Smooth muscle cell (in vitro differentiated cells): ENCODE measurements around the gene PYGO2. TPM values are rescaled to one million over a fixed set of nuclear protein-coding genes. Genes with fewer than 3 reads are reported as not detected.

ENCODE experiments used
- DNase-seq: peaks from one replicate; lab custom pipeline; 2025; ENCODE audit not compliant: unreplicated experiment; lab: John Stamatoyannopoulos, UW
- H2AFZ ChIP-seq: fragments of 200-600 bp; sonication (generic); 2 replicates; pipeline ENCODE4 v1.6.0; 2016; ENCODE audit warnings: antibody characterized with exemption, low read depth, mild to moderate bottlenecking
- H3F3A ChIP-seq: fragments of 200-600 bp; sonication (generic); 2 replicates; pipeline ENCODE4 v1.6.0; 2017; ENCODE audit warnings: antibody characterized with exemption, low read depth
- H3K27ac ChIP-seq: fragments of 200-600 bp; sonication (generic); 2 replicates; pipeline ENCODE4 v1.5.1; 2016; ENCODE audit warnings: low read depth, mild to moderate bottlenecking
- H3K27me3 ChIP-seq: fragments of 200-600 bp; sonication (generic); 2 replicates; pipeline ENCODE4 v1.6.1; 2016; ENCODE audit warnings: low read depth, mild to moderate bottlenecking
- H3K36me3 ChIP-seq: fragments of 200-600 bp; sonication (generic); 2 replicates; pipeline ENCODE4 v1.5.1; 2016; ENCODE audit warnings: low read depth
- H3K4me1 ChIP-seq: fragments of 200-600 bp; sonication (generic); 2 replicates; pipeline ENCODE4 v1.5.1; 2016; ENCODE audit warnings: low read depth
- H3K4me2 ChIP-seq: fragments of 200-600 bp; sonication (generic); 2 replicates; pipeline ENCODE4 v1.6.0; 2016; ENCODE audit warnings: mild to moderate bottlenecking
- H3K4me3 ChIP-seq: fragments of 200-600 bp; sonication (generic); 2 replicates; pipeline ENCODE4 v1.5.1; 2016; ENCODE audit warnings: mild to moderate bottlenecking
- H3K79me2 ChIP-seq: fragments of 200-600 bp; sonication (generic); 2 replicates; pipeline ENCODE4 v1.6.0; 2016; ENCODE audit warnings: low read depth, mild to moderate bottlenecking
- H3K9ac ChIP-seq: fragments of 200-600 bp; sonication (generic); 2 replicates; pipeline ENCODE4 v1.6.0; 2016; ENCODE audit warnings: low read depth
- H3K9me3 ChIP-seq: fragments of 200-600 bp; sonication (generic); replicated peaks from 2 replicates; pipeline ENCODE4 v1.5.1; 2016; ENCODE audit warnings: low read depth
- H4K20me1 ChIP-seq: fragments of 200-600 bp; sonication (generic); 2 replicates; pipeline ENCODE4 v1.6.0; 2016; ENCODE audit warnings: low read depth
- CTCF ChIP-seq: fragments of 200-600 bp; sonication (generic); IDR thresholded peaks from 2 replicates; pipeline ENCODE4 v1.5.1; 2017; ENCODE audit warnings: borderline replicate concordance, mild to moderate bottlenecking, antibody characterized with exemption; ENCODE audit not compliant: insufficient read depth, poor library complexity, severe bottlenecking
- WGBS: methylation state at CpG from one replicate; pipeline ENCODE4 v1.1.7; 2016; ENCODE audit warnings: low lambda C conversion rate; 5-methylcytosine and 5-hydroxymethylcytosine counted together
- polyA plus RNA-seq: library from polyadenylated mRNA; unstranded; fragments of >200 nt; fragmentation: Nextera tagmentation; extraction: Ambion mirVana; gene quantifications from 2 replicates; pipeline ENCODE4 v1.2.1, GENCODE V29; 2016
- total RNA-seq: library from RNA; depleted of rRNA; stranded (reverse); fragments of >200 nt; gene quantifications from 2 replicates; pipeline ENCODE4 v1.2.3, GENCODE V29; 2014

The PYGO2 gene
- total and polyA plus RNA-seq, 2 experiments from 2014 or later, result 18.4 to 27.9 TPM

- Histone ChIP-seq H4K20me1 (peaks cover 5% of the 10 kb centered on the region), H3F3A (peaks cover 33% of the 10 kb centered on the region), H3K36me3 (no peaks in the 10 kb centered on the region), H2AFZ (peak within 1 kb of the TSS; percentile 52), H3K27me3 (no peaks in the 10 kb centered on the region), H3K4me2 (peak within 1 kb of the TSS; percentile 94), H3K4me1 (peaks cover 46% of the 10 kb centered on the region), H3K9me3 (no peaks in the 10 kb centered on the region), H3K9ac (peak within 1 kb of the TSS; percentile 95), H3K4me3 (peak within 1 kb of the TSS; percentile 55), H3K79me2 (peaks cover 42% of the 10 kb centered on the region), H3K27ac (peak within 1 kb of the TSS; percentile 98)
- WGBS, result 2% methylated on average over 45 of the region's 47 CpGs
- DNase-seq, result peak; percentile 99
- TF ChIP-seq CTCF, result no peak
These were observed 12.7 kb upstream of the PYGO2 start, which contains the start of gene CKS1B for GRCh38 chr1:154974102-154974807. Gene CKS1B (plus strand): TSS chr1:154974681. CDS start chr1:154974746, 65 bp downstream.

GRCh38 chr1:154973344-154974101, 11.9 kb upstream of the PYGO2 start:
- no peaks in the 10 kb centered on the region for H3K9me3 ChIP-seq
- H4K20me1 ChIP-seq, result peaks cover 12% of the 10 kb centered on the region
- H3K4me1 ChIP-seq, result peaks cover 53% of the 10 kb centered on the region
- peaks cover 33% of the 10 kb centered on the region for H3F3A ChIP-seq
- no peaks in the 10 kb centered on the region for H3K27me3 ChIP-seq
- no peaks in the 10 kb centered on the region for H3K36me3 ChIP-seq
- H3K4me2 ChIP-seq, result peak overlapping the region; percentile 94
- H3K9ac ChIP-seq, result peak overlapping the region; percentile 95
- H3K4me3 ChIP-seq, result peak overlapping the region; percentile 55
- TF ChIP-seq CTCF, result peak; percentile 0
- H2AFZ ChIP-seq, result no peak overlapping the region
- DNase-seq, result peak; percentile 87
- H3K27ac ChIP-seq, result peak overlapping the region; percentile 98
- 2% methylated on average over 37 of the region's 37 CpGs for WGBS
- H3K79me2 ChIP-seq, result peaks cover 49% of the 10 kb centered on the region

GRCh38 chr1:154972517-154973343, 11.1 kb upstream of the PYGO2 start:
- Histone ChIP-seq H3K9me3 (no peaks in the 10 kb centered on the region), H3F3A (peaks cover 33% of the 10 kb centered on the region), H3K4me1 (peaks cover 54% of the 10 kb centered on the region), H3K4me2 (peak overlapping the region; percentile 94), H3K4me3 (peak overlapping the region; percentile 55), H3K27ac (peak overlapping the region; percentile 98), H3K79me2 (peaks cover 49% of the 10 kb centered on the region), H3K36me3 (no peaks in the 10 kb centered on the region), H3K9ac (peak overlapping the region; percentile 95), H4K20me1 (peaks cover 20% of the 10 kb centered on the region), H3K27me3 (no peaks in the 10 kb centered on the region), H2AFZ (no peak overlapping the region)
- 2% methylated on average over 16 of the region's 18 CpGs for WGBS
- peak; percentile 39 for DNase-seq
- TF ChIP-seq CTCF, result no peak
